LNCAP (cell line): Measurements from ENCODE around the gene CCDC92.

Experiments used
- CTCF ChIP-seq: fragments of 450-650 bp; IDR thresholded peaks from 2 replicates; pipeline ENCODE4 v1.5.1; 2017; ENCODE audit warnings: mild to moderate bottlenecking

The CCDC92 gene

GRCh38 chr12:123896767-123897166, 75.9 kb downstream of the CCDC92 start:
- TF ChIP-seq CTCF, result no peak

- no peak for TF ChIP-seq CTCF
Measured at GRCh38 chr12:123895451-123895850, 77.2 kb downstream of the CCDC92 start.

- TF ChIP-seq CTCF, result no peak
Measured at GRCh38 chr12:123894823-123895345, 77.7 kb downstream of the CCDC92 start.

- TF ChIP-seq CTCF, result no peak
Measured at GRCh38 chr12:123893276-123893675, 79.4 kb downstream of the CCDC92 start.

DNA sequence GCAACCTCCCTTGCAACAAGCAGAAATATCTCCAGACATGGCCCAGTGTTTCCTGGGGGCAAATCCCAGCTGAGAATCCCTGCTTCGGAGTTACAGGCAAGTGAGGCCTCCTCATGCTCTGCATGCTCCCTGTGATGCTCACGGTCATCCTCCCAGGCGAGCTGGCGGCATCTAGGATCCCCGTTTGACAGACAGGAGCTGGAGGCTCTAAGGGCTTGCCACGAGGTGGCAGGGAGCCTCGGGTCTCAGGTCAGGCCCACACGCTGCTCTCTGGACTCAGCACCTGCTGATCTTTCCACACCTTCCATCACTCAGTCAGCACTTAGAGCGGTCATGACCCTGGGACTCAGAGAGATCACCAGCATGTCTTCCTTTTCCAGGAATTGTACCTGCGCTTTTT, 79.8 kb downstream of the CCDC92 start:
- TF ChIP-seq CTCF, result no peak

DNA sequence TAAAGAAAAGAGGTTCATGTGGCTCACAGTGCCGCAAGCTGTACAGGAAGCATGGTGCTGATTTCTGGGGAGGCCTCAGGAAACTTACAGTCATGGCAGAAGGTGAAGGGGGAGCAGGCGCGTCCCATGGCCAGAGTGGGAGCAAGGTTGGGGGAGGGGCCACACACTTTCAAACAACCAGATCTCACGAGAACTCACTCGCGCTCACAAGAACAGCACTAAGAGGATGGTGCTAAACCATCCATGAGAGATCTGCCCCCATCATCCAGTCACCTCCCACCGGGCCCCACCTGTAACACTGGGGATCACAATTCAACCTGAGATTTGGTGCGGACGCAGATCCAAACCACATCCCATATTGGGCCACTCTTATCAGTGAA, 80.5 kb downstream of the CCDC92 start:
- no peak for TF ChIP-seq CTCF

DNA sequence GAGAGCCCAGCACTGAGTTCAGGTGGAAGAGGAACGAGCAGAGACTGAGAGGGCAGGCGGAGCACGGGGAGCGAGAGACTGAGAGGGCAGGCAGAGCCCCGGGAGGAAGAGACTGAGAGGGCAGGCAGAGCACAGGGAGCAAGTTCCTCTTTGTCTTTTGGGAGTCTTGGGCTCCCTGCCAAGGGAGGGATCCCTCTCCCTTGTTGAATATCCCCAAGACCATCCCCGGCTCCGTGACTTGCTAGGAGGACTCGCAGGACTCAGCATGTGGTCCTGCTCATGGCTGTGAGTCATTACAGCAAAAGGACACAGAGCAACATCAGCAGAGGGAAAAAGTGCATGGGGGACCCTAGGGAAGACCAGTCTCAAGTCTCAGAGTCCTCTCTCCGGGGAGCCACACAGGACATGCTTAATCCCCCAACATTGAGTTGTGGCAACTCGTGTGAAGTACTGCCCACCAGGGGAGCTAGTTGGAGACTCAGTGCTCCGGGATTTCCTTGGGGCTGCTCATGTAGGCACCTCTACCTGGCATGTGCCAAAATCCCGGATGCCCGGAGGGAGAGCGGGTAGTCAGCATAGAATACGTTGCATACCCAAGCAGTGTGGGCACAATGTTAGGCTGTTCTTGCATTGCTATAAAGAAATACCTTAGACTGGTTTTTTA, 81.0 kb downstream of the CCDC92 start:
- no peak for TF ChIP-seq CTCF

- TF ChIP-seq CTCF, result no peak
Measured at GRCh38 chr12:123891011-123891410, 81.6 kb downstream of the CCDC92 start.
